ENCODE results near the gene GOPC.
A peak's percentile ranks its signal among the peaks of the same experiment; 100 is the strongest.

The GOPC gene

GRCh38 chr6:117600008-117600743, 2.1 kb downstream of the GOPC start:
- Histone ChIP-seq H3K27ac (ENCODE audit: low read depth, low read length) (no peak overlapping the region), H3K4me1 (ENCODE audit: control insufficient read depth, low read length) (peaks cover 27% of the 10 kb centered on the region), H3K27me3 (ENCODE audit: control insufficient read depth, low read length) (no peaks in the 10 kb centered on the region), H3K4me2 (ENCODE audit: low read length) (peak overlapping the region; percentile 71), H3K9me2 (replicated peaks; ENCODE audit: control insufficient read depth, low read length) (no peaks in the 10 kb centered on the region), H3K4me3 (ENCODE audit: low read length) (peak overlapping the region; percentile 97), H3K79me2 (ENCODE audit: control insufficient read depth, low read length) (peaks cover 67% of the 10 kb centered on the region), H3K36me3 (ENCODE audit: control insufficient read depth, low read length) (peaks cover 41% of the 10 kb centered on the region), H3F3A (ENCODE audit: control insufficient read depth, insufficient read depth) (no peaks in the 10 kb centered on the region), H4K20me1 (ENCODE audit: control insufficient read depth, insufficient read depth, low read depth, low read length) (peaks cover 9% of the 10 kb centered on the region), H3K9me3 (ENCODE audit: control insufficient read depth, insufficient read depth, low read length) (0 out of 2 replicates have a peak, but pooled peaks cover 4% of the 10 kb centered on the region)
- no peak for TF ChIP-seq EZH2phosphoT487 (IDR thresholded peaks at IDR 0.05; ENCODE audit: borderline replicate concordance, low read length)
- TF ChIP-seq CTCF (IDR thresholded peaks at IDR 0.05; ENCODE audit: low read depth, low read length, poor library complexity, severe bottlenecking) = no peak

GRCh38 chr6:117597755-117598154, 4.6 kb downstream of the GOPC start:
- no peak for TF ChIP-seq EZH2phosphoT487 (IDR thresholded peaks at IDR 0.05; ENCODE audit: borderline replicate concordance, low read length)
- no peak for TF ChIP-seq CTCF (IDR thresholded peaks at IDR 0.05; ENCODE audit: low read depth, low read length, poor library complexity, severe bottlenecking)
- Histone ChIP-seq H3K79me2 (ENCODE audit: control insufficient read depth, low read length) (peaks cover 92% of the 10 kb centered on the region), H3K4me3 (ENCODE audit: low read length) (no peak overlapping the region), H3K36me3 (ENCODE audit: control insufficient read depth, low read length) (peaks cover 45% of the 10 kb centered on the region), H3K27me3 (ENCODE audit: control insufficient read depth, low read length) (no peaks in the 10 kb centered on the region), H3F3A (ENCODE audit: control insufficient read depth, insufficient read depth) (no peaks in the 10 kb centered on the region), H3K27ac (ENCODE audit: low read depth, low read length) (no peak overlapping the region), H3K4me2 (ENCODE audit: low read length) (no peak overlapping the region), H3K9me3 (ENCODE audit: control insufficient read depth, insufficient read depth, low read length) (0 out of 2 replicates have a peak, but pooled peaks cover 4% of the 10 kb centered on the region), H4K20me1 (ENCODE audit: control insufficient read depth, insufficient read depth, low read depth, low read length) (peaks cover 12% of the 10 kb centered on the region), H3K4me1 (ENCODE audit: control insufficient read depth, low read length) (peaks cover 16% of the 10 kb centered on the region), H3K9me2 (replicated peaks; ENCODE audit: control insufficient read depth, low read length) (no peaks in the 10 kb centered on the region)

GRCh38 chr6:117595099-117595923, 7.0 kb downstream of the GOPC start:
- Histone ChIP-seq H3K4me3 (ENCODE audit: low read length) (no peak overlapping the region), H3K36me3 (ENCODE audit: control insufficient read depth, low read length) (peaks cover 50% of the 10 kb centered on the region), H3K27ac (ENCODE audit: low read depth, low read length) (no peak overlapping the region), H3K79me2 (ENCODE audit: control insufficient read depth, low read length) (peaks cover 96% of the 10 kb centered on the region), H3K4me2 (ENCODE audit: low read length) (no peak overlapping the region), H4K20me1 (ENCODE audit: control insufficient read depth, insufficient read depth, low read depth, low read length) (peaks cover 3% of the 10 kb centered on the region; the same call in 1 of the 2 replicates), H3K4me1 (ENCODE audit: control insufficient read depth, low read length) (peaks cover 10% of the 10 kb centered on the region), H3K27me3 (ENCODE audit: control insufficient read depth, low read length) (no peaks in the 10 kb centered on the region), H3K9me2 (replicated peaks; ENCODE audit: control insufficient read depth, low read length) (no peaks in the 10 kb centered on the region), H3K9me3 (ENCODE audit: control insufficient read depth, insufficient read depth, low read length) (0 out of 2 replicates have a peak, but pooled peaks cover 4% of the 10 kb centered on the region), H3F3A (ENCODE audit: control insufficient read depth, insufficient read depth) (no peaks in the 10 kb centered on the region)
- TF ChIP-seq CTCF (IDR thresholded peaks at IDR 0.05; ENCODE audit: low read depth, low read length, poor library complexity, severe bottlenecking) = no peak
- TF ChIP-seq EZH2phosphoT487 (IDR thresholded peaks at IDR 0.05; ENCODE audit: borderline replicate concordance, low read length) = no peak
